ENCODE results near the gene TIMM10B.

DNA sequence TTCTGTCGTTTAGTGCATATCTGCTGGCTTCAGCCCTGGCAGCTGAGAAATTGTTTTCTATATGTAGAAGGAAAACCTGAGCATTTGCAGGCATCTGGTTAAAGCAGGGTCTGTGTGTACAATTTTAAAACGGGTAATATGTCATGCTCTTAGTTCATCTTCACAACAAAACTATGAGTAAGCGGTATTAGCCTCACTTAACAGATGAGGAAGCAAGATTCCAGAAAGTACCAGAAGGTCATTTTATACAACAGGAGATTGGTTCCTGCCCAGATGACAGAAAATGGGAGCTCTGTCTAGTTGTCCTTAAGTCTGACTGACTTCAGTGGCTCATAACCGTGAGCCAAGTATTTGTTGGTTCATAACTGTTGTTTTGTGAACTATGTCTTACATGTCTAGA, 1.1 kb downstream of the TIMM10B start:
- TF ChIP-seq, protein P1, sequence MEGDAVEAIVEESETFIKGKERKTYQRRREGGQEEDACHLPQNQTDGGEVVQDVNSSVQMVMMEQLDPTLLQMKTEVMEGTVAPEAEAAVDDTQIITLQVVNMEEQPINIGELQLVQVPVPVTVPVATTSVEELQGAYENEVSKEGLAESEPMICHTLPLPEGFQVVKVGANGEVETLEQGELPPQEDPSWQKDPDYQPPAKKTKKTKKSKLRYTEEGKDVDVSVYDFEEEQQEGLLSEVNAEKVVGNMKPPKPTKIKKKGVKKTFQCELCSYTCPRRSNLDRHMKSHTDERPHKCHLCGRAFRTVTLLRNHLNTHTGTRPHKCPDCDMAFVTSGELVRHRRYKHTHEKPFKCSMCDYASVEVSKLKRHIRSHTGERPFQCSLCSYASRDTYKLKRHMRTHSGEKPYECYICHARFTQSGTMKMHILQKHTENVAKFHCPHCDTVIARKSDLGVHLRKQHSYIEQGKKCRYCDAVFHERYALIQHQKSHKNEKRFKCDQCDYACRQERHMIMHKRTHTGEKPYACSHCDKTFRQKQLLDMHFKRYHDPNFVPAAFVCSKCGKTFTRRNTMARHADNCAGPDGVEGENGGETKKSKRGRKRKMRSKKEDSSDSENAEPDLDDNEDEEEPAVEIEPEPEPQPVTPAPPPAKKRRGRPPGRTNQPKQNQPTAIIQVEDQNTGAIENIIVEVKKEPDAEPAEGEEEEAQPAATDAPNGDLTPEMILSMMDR (IDR thresholded peaks at IDR 0.05; ENCODE audit: insufficient read depth, low read length, poor library complexity, severe bottlenecking): no peak
- TF ChIP-seq EZH2phosphoT487 (conservative IDR thresholded peaks at IDR 0.05; ENCODE audit: low read length): no peak
